ENCODE data around the gene ARMC9.

DNA sequence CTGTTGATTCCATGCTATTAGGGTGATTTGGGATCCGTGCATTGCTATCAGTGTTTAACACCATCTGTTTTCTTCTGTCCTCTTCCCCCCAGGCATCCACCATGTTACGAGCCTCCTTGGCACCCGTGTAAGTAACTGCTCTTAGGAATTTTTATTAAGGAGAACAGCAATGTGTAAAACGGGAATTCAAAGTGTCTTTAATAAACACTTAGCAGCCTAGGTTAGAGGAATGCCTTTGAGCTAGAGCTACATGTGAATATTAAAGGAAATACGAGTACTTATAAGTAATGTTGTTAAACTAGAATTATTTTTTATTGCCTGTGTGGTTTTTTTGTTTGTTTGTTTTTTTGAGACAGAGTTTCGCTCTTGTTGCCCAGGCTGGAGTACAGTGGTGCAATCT is 58.1 kb downstream of the ARMC9 start:
- TF ChIP-seq POLR2A (IDR thresholded peaks at IDR 0.05; ENCODE audit: borderline replicate concordance, extremely low read depth, insufficient read depth, insufficient read length): no peak
- TF ChIP-seq EZH2 (IDR thresholded peaks at IDR 0.05): no peak
- no peak for TF ChIP-seq ELF1 (IDR thresholded peaks at IDR 0.05; ENCODE audit: borderline replicate concordance, low read depth)
- no peak for TF ChIP-seq RAD21 (IDR thresholded peaks at IDR 0.05; ENCODE audit: low read depth)
- TF ChIP-seq ZNF274 (IDR thresholded peaks at IDR 0.05; ENCODE audit: low read depth, low read length): no peak
- no peak for TF ChIP-seq SP1 (IDR thresholded peaks at IDR 0.05; ENCODE audit: low read depth)
